NOMO-1 treated with DMSO at 0.1 percent for 48 hours (cell line): ENCODE data around the gene MCC.

Experiments used
- DNase-seq: peaks from one replicate; lab custom pipeline; 2025; ENCODE audit not compliant: unreplicated experiment; lab: John Stamatoyannopoulos, UW

Gene MCC

GRCh38 chr5:113487781-113488644 lies at the start of gene MCC:
Gene MCC (minus strand): TSS chr5:113488453.
- DNase-seq = no peak

- no peak for DNase-seq
Observed at GRCh38 chr5:113531481-113532159, 43.4 kb upstream of the MCC start.

- no peak for DNase-seq
Observed at GRCh38 chr5:113527746-113528145, 39.5 kb upstream of the MCC start.

DNA sequence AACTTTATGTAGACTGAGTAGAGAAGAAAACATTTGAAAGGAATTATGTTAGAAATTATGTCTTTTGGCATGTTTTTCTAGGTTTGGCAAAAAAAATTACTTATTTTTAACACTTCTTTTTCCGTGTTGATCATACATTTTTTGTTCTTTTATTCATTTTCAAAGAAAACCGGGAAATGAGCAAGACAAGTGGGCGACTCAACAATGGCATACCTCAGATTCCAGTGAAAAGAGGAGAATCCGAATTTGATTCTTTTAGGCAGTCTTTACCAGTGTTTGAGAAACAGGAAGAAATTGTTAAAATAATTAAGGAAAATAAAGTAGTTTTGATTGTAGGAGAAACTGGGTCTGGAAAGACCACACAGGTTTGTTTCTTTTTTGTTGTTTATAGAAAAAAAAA lies 38.2 kb upstream of the MCC start:
- DNase-seq = no peak

DNA sequence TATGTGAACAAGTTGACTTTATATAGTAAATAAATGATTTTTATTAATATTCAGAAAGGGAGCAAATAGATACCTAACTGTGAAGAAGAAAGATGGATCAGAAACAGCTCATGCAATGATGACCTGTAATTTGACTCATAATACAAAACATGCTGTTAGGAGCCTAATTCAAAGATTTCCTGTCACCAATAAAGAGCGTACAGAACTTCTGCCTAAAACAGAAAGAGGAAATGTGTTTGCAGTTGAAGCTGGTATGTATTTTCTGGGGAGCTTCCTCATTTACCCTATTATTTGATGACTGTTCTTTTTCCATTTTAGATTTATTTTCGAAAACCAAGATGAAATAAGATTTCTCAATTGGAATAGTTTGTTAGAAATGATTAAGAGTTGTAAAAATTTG lies 36.7 kb upstream of the MCC start:
- peak; percentile 93 for DNase-seq

GRCh38 chr5:113523168-113523567 lies 34.9 kb upstream of the MCC start:
- no peak for DNase-seq

DNA sequence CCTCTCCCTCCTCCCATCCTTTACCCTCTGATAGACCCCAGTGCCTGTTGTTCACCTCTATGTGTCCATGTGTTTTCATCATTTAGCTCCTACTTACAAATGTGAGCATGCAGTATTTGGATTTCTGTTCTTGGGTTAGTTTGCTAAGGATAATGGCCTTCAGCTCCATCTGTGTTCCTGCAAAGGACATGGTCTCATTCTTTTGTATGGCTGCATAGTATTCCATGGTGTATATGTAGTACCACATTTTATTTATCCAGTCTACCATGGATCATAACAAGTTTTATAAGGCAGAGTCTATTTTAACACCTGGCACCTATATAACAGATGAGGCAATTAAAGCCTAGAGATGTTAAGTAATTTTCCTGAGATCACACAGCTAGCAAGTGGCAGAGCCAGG lies 32.6 kb upstream of the MCC start:
- no peak for DNase-seq

DNA sequence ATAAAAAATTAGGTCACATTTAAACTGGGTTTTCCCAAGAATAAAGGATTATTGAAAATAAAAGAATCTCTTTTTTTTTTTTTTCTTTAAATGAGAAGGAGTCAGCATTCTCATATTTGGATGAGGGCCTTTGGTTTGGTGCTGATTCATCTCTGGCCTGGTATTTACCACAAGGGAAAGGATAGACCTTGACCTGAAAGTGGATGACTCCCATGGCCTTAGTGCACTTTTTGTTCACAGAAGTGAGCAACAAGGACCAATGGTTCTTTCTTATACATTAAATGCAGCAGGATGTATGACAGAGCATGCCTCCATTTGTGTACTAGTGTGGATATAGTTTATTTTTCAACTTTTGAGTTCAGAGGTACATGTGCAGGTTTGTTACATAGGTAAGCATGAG lies 32.2 kb upstream of the MCC start:
- no peak for DNase-seq

GRCh38 chr5:113519412-113519811 lies 31.2 kb upstream of the MCC start:
- DNase-seq = no peak

DNA sequence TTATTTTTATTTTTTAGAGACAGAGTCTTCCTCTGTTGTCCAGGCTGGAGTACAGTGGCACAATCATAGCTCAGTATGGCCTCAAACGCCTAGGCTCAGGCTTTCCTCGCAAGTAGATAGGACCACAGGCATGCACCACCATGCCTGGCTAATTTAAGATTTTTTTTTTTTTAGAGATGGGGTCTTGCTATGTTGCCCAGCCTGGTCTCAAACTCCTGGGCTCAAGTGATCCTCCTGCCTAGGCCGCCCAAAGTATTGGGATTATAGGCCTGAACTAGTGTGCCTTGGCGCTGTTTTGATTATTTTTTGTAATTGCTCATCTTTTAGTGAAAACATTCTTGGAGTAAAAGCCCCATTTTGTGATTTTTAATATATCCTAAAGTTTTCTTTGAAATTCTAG lies 30.6 kb upstream of the MCC start:
- no peak for DNase-seq

GRCh38 chr5:113514289-113514635 lies 26.0 kb upstream of the MCC start:
- DNase-seq = no peak

- DNase-seq = peak; percentile 85
Observed at GRCh38 chr5:113513384-113514288, 25.4 kb upstream of the MCC start, which contains the start of gene YTHDC2. Gene YTHDC2 (plus strand): TSS chr5:113513694. CDS start chr5:113513896, 202 bp downstream.

DNA sequence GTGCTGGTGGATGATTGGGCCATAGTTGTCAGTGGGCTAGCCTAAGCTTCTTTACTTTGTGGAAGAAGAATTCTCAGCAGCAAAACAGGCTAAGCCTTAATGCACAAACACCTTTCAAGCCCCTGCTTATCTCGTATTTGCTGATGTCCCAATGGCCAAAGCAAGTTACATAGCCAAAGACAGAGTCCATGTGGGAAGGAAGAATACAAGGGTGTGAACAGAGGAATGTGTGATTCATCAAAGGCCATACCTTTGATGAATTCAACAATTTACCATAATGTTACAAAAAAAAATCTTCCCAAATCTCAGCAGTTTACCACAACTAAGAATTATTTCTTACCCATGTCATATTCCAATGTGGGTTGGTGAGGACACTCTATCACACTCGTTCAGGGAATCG lies 24.1 kb upstream of the MCC start:
- DNase-seq = no peak

- peak; percentile 57 for DNase-seq
Observed at GRCh38 chr5:113510836-113511451, 22.7 kb upstream of the MCC start.

DNA sequence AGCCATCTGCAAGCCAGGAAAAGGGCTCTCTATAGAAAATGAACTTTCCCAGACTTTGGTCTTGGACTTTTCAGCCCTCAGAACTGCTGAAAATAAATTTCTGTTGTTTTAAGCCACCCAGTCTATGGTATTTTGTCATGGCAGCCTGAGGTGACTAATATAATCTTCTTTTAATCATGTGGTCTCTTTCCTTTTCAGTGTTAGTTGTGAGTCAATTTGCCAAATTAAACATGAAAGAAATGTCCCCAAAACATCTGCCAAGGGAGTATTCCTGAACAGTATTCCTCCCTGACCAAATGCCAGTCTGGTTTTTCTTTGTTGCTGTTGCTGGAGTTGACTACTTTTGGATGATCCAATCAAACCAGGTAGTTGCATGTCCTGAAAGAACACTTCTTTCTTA lies 20.5 kb upstream of the MCC start:
- DNase-seq = no peak

DNA sequence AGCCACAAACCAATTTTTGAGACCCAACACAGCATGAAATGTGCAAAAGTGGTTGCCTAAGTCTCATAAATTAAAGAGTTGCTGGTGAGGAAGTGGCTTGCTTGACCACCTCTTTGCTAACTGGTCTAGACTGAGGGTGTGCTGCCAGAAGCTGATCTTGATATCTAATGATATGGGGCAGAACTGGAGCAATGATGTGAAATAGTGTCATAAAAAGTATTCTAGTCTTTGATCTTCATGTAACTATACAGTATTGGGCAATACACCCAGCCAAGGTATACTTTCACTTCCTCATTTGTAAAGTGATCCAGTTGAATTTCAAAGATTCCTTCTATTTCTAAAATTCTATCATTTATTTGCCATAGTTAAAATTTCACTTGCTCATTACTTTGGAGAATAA lies 19.3 kb upstream of the MCC start:
- DNase-seq = peak; percentile 94

- DNase-seq = no peak
Observed at GRCh38 chr5:113505181-113505580, 16.9 kb upstream of the MCC start.

DNA sequence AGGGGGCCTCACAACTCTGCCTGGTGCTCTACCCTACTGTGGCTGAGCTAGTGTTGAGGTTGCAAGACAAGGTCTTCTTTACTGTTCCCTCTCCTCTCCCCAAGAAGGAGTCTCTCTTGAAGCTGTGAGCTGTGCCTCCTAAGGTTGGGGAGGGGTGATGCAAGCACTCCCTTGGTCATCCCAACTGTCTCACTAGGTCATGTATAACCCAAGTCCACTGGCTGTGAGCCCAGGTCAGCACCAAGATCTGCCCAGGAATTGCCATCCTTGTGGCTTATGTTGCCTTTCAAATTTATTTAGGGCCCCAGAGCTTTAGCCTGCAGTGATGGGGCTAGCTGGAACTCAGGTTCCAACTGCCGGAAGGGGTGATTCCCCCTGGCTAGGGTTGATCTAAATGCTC lies 14.9 kb upstream of the MCC start:
- no peak for DNase-seq

GRCh38 chr5:113502073-113502472 lies 13.8 kb upstream of the MCC start:
- no peak for DNase-seq

DNA sequence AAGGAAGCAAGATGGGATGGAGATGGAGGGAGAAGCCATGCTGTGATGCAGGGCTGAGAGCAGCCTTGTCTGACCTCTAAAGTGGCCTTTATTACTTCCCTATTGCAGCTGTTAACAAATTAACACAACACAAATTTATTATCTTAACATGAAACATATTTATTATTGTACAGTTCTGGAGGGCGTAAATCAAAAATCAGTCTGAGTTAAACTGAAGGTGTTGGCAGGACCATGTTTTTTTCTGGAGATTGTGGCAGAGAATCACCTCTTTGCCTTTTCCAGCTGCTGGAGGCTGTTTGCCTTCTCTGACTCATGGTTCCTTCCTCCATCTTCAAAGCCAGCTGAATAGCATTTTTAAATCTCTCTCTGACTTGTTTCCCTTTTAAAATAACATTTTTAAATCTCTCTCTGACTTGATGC lies 7.2 kb upstream of the MCC start:
- no peak for DNase-seq

- DNase-seq = no peak
Observed at GRCh38 chr5:113493446-113493845, 5.2 kb upstream of the MCC start.
